CD4-positive, alpha-beta T cell treated with Interleukin-21 for 1 hour (primary cell): ENCODE data around the gene NDUFA11.
"Not testable (repeated sequence)": the region's sequence is repeated elsewhere in the genome, so short reads cannot be mapped to it uniquely, and the experiment has no call there.

Source experiments
- DNase-seq: peaks from one replicate; pipeline ENCODE4 v3.0.0-alpha.2; 2020

The NDUFA11 gene

GRCh38 chr19:5851302-5851701 lies 52.3 kb downstream of the NDUFA11 start, which contains the start of gene FUT3:
TSS of gene FUT3 (minus strand) at chr19:5851449.
- no peak for DNase-seq

- DNase-seq, result no peak
Observed at GRCh38 chr19:5850743-5851293, 52.8 kb downstream of the NDUFA11 start.

- no peak for DNase-seq
Observed at GRCh38 chr19:5850189-5850588, 53.4 kb downstream of the NDUFA11 start.

GRCh38 chr19:5848621-5849020 lies 55.0 kb downstream of the NDUFA11 start:
- not testable (repeated sequence) for DNase-seq

- not testable (repeated sequence) for DNase-seq
Observed at GRCh38 chr19:5847846-5848245, 55.7 kb downstream of the NDUFA11 start.
